HuH-7.5 (cell line): ENCODE results near the gene LAD1.
A peak's percentile ranks its signal among the peaks of the same experiment; 100 is the strongest.

Source experiments
- DNase-seq: peaks from one replicate; pipeline ENCODE4 v3.0.0; 2011; ENCODE audit warnings: low spot score

LAD1 gene

DNA sequence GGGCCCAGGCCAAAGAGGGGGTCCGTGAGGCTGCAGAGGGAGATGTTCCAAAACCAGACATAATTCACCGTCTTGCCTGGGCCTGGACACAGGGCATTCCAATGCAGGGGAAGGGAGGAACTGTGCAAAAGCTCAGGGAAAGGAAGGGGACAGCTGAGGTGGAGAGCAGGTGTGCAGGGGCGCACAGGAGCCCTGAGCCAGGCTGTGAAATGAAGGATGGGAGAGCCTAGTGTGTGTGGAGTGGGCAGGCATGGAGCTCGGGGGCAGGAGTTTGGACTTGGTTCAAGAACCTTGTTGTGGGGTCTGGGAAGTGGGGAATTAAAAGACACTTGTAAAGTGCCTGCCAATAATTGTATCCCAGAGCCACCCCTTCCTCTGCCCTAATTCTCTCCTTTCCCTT is 20.1 kb upstream of the LAD1 start:
- DNase-seq: no peak

DNA sequence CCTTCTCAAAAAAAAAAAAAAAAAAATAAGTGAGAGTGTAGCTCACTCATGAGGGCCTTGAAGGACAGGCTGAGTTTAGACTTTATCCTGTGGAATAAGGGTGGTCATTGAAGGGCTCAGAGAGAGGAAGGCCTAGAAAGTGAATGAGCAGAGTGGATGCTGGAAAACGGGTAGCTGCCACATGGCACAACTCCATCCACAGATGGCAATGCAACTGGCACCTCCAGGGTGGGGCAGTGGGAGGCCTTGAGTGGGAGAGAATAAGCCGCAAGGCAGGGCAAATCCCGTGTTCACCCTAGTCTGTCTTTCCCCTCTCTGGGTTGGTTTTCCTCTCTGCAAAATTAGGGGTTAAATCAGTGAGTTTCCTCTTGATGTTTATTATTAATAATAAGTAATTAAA is 19.3 kb upstream of the LAD1 start:
- no peak for DNase-seq

DNA sequence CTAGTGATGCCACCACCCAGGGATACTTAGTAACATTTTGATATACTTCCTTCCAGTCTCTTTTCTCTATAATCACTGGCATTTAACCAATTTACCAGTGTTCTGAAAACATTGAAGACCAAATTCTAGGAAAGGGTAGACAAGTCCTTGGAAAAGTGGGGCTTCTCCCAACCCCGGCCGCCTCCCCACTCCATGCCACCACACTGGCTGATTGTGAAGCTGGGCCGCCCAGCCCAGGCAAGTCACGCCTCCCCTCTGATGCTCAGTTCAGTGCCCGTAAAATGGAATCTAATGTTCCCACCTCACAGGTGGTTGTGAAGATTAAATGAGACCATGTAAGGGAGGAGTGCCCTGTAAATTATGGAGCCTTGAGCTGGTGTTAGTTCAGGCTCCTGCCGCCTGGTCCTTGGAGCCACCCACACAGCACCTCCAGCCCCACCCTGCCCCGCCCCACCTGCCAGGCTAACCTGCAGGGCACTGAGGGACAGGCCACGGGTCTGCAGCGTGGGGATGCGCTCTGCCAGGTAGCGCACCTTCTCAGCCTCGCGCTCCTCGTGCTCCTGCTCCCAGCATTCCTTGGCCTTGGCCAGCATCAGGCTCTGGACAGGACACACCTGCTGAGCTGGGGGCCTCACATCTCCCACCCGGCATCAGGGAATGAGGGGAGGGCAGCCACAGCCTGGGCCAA is 15.1 kb upstream of the LAD1 start:
- DNase-seq: no peak

DNA sequence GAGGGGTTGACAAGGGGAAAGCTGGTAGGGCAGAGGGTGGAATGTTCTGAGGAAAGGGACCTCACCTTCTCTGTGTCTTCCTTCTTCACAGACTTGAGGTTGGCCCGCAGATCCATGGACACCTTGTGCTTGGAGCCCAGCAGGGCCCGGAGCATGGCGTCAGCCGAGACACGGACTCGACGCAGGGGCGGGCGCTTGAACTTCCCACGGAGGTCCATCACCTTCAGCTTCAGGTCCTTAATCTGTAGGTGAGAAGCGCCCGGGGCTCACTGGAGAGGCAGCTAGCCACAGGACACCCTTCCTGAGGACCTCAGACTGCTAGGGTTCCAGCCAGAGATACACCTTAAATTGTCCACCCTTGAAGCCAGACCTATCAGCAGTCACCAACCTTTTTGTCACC is 12.2 kb upstream of the LAD1 start:
- no peak for DNase-seq

DNA sequence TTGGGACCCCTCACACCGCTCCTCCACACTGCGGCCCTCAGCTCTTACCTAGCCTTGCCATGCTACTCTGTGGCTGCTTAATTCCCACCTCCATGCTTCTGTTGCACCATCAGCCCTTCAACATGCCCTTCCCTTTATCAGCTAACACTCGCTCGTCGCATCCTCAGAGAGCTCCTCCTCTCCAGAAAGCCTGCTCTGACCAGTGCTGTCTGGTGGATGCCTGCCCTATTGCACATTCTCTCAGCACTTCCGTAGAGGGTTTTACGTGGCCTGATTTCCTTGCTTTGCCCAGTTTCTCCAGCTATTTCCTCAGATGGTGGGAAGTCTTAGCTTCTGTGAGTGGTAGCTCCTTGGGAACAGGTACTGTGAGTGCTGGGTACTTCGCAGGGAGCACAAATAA is 10.3 kb upstream of the LAD1 start:
- no peak for DNase-seq

DNA sequence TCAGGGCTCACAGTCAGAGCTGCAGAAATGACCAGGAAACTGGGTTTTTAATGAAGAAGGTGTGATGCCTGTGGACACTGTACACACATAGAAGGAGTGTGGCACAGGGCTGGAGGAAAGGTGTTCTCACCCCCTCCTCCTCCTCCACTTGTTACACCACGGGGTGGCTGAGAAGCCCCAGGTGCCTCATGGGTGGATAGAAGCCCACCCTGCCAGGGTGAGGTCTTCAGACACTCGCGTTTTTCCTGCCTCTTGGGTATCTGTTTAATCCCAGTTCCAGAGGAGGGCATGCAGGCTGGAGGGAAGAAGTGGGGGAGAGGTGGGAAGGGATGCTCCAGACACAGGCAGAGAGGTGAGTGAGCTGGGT is 9.7 kb upstream of the LAD1 start:
- DNase-seq: no peak

DNA sequence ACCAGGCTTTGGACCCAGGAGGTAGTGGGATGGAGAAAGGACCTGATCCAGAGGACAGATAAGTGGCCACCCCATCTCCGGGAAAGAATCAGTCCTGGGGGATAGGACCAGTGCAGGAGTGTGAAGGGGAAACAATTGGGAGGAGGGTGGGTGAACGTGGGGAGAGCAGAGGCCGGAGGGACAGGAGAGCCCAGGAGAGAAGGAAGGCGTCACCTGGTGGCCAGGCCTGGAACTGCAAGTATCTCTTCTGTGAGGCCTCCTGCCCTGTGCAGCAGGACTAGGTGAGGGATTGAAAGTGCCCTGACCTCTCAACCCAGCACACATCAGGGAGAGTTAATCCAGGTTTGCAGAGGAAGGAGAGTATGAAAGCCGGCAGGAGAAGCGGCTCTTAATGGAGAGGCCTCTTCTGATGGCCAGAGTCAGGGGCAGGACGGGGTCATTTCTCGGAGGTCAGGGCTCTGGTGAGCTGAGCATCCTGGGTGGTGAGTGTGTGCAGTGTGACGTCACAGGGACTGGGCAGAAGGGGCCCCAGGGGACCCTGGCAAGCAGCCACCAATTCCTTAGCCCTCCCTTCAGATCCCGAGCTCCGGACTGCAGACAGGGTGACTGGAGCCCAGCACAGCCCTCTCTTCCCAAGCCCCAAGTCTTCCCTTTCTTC is 9.2 kb upstream of the LAD1 start:
- peak; percentile 93 for DNase-seq

DNA sequence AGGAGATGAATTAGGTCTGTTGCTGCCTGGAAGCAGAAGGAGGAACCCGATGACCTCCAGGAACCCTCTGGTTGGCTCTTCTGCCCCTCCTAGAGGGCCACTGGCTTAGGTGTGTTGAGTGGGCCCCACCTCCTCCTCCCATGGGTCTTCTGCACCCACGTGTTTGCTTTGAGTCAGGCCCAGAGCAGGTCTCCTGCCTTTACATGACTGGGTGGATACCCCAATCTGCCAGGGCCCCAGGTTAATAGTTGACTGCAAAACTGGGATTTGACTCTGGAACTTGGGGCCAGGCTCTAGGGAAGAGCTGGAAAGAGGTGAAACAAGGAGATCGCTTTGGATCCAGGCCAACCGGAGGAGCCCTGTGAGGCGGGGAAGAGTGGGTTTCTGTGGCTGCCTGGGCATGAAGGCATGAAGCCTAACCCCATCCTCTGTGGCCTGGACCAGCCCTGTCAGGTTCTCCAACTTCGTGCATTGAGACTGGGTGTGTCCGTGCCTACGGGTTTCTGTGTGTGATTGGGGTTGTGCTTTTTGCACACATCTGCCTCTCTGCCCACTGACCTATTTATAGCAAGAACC is 7.8 kb upstream of the LAD1 start:
- DNase-seq: no peak

DNA sequence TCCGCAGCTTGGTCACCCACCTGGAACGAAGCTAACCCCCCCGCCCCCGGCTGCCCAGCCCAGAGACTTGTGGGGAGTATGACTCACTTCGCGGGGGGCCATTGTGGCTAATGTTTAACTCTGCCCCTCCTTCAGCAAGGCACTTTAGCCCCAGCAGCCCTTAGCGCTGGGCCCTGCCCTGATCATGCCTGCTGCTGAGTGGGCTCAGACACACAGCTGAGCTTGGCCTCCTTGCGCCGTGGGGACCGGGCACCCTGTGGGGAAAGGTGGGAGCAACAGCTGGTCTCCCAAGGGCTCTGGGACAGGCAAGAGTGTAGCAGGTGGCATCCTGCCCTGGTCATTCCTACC is 6.3 kb upstream of the LAD1 start:
- no peak for DNase-seq

DNA sequence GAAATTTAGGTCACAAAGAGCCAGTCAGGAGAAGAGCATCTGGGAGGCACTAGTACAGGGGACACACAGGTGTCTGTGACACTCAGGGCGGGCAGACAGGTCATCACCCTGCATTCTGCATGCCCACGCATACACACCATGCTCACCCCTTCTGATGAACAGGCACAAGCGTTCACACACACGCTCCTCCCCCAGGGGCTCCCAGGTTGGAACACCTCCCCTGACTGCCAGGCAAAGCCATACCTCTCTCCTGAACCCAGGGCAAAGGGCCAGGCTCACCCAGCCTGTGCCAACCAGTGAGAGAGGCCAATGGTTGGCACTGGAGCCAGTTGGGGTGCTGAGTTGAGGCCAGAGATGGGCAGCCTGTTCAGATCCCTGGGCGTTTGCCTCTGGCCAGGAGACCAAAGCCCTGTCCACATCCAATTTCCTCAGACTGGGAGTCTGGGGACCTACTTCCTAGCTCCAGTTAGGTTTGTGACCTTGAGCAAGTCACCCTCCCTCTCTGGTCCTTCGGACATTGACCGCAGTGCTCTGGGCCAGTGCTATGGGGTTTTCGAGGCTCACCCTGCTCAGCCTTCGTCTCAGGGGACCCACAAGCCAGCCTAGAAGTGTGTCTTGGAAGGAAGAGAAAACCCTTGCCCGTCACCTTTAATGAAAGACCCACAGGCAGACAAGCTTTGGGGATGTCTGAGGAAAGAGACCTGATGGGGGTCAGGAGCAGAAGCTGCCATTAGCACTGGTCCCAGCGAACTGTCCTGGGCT is 5.8 kb upstream of the LAD1 start:
- no peak for DNase-seq

DNA sequence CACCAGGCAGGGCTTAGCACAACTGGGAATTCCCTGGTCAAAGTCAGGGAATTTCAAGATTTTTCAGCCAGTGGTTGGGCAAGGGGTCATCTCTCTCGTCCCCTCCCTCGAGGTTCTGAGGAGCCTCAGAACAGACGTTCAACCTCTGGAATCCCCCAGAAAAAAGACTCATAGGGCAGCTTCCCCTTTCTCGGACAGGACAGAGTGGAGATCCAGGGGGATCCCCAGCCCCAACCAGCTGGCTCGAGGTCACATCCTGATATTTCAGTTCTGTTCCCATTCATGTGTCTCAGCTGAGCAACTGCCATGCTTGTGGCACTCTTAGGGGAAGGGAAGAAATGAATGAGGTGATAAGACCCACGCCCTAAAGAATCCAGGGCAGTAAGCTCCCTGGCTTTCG is 4.9 kb upstream of the LAD1 start:
- DNase-seq: no peak

DNA sequence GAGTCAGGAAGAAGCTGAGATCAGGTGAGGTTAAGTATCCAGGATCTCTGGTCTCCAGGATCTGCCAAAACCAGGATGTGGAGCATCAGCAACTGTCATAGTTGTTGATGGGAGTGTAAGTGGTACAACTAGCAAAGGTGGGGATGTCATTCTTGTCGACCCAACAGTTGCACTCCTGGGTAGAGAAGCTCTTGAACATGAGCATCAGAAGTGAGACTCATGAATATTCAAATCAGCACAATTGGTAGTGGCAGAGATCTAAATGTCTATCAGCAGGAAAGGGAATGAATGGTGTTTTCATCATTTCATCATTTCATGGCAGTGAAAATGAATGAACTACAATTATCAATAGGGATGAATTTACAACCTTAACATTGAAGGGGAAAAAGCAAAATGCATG is 4.2 kb upstream of the LAD1 start:
- DNase-seq: no peak

DNA sequence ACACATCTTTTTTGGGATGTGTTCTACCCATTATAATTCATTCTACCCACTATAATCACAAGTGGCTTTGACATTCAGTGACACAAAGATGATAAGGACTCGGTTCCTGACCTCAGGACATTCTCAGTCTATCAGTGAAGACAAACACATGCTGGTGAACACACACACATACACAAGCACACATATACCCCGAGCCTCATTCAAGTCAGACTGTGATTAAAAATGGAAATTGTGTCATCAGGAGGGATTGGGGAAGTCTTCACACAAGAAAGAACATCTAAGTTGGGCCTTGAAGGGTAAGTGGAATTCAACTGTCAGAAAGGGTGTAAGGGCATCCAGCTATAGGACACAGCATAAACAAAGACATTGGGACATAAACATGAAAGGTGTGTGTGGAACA is 2.6 kb upstream of the LAD1 start:
- DNase-seq: no peak

DNA sequence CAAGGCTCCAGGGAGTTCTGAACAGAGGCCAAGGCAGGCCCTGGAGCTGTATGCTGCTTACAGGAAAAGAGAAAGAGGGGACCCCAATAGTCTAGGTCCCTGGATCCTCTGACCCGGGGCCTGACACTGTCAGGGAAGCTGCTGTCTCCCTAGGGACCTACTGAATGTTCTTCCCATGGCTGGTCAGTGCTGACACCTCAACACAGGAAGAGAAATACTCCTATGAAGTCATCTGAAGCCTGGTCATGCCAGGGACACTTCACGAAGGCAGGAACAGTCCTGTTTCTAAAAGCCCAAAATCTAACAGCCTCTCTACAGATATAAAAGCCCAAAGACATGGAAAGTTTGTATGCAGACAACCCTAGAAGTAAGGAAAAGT is 1.7 kb upstream of the LAD1 start:
- DNase-seq: no peak

DNA sequence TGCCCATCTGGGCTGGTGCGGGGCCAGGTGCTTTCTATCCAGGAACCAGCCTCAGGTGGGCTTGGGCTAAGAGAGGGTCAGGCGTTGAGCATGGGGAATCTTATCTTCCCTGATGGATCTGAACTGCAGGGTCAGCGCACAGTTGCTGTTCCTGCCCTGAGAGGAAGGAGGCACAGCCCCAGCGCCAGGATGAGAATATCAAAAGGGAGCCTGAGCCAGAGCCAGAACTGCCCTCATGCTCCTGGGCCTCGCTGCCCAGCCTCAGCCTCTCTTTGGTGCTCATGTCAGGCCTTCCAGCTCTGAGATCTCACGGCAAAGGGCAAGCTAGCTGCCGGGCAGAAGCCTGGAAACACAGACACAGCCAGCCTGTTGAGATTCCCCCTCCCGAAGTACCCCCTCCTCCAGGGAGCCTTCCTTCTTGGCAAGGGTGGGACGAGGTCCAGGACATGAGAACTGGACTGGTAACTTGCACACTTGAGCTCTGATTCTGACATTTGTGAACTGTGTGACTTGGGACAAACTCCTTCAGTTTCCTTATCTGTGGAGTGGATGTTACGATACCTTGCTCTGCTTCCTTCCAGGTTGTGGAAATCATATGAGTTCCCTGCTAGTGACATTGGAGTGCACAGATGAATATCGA is 1.2 kb upstream of the LAD1 start:
- DNase-seq: no peak

DNA sequence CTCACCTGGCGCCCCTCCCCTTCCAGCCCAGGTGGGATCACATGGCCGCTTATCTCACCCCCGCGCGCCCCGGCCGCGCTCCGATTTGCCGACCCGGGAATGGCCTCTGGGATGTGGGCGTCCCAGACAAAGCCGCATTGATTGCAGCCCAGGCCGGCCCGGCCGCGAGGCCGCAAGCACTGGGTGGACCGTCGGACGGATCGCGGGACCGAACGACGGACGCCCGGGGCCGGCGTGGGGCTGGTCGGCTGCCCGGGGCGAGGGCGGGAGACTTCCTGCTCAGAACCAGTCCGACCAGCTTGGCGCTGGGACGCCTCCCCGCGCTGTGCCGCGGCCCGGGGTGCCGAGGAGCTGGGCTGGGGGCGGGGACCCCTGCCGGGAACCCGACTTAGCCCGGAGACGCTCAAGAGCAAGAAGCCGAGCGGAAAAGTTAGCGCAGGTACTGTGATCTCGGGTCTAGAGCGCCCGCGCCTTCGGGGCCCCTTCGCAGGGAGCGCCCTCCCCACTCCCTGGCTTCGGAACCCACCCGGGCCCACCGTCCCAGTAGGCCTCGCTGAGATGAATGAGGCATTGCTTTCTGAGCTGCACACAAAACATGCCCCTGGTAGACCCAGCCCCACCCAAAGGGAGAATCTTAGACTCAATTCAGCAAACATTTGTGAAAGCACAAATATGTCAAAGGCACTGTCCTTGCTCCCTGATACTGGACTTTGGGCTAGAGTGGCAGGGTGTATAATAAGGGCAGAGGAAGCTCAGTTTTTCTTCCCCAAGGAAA is 415 bp upstream of the LAD1 start:
- DNase-seq: no peak

DNA sequence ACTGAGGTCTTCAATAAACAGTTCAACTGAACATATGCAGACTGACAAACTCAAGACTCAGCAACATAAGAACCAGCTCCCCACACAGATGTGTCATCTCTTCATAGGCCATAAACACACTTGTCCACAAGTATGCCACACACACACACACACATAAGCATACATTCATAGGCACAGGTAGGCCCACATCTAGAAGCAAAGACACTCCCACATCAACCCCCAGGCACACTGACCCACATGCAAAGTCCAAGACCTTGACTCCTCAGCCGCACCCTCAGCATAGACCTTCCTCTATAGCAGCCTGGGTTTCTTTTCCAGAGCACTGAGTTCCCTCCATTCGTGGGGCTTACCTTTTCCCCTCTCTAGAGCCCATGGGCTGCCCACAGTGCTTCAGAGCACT is 1.4 kb downstream of the LAD1 start:
- DNase-seq: no peak

DNA sequence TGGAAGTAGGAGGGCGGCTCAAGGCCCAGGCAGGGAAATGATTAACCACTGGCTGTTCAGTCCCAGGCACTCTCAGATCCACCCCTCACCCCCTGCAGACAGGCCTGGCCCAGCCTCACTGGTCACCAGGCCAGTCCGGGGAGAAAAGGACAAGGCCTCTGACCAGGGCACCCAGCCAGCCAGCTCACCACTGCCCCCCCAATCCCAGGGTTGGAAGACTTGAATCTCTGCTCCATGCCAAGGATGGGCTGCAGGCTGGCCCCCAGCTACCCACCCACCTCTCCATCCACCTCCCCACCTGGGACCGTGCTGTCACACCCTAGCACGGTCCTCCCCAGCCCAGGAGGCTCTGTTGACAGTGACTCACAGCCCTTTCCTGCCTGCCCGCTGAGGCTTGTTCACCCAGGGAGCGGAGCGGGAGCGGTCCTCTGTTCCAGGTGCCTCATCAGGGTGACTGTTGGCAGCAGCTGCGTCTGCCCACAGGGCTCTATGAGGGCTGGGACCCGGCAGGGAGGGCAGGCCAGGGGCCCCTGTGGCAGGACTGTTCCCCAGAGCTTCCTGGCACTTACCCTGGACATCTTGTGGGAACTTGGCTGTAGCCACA is 2.2 kb downstream of the LAD1 start:
- peak; percentile 75 for DNase-seq

DNA sequence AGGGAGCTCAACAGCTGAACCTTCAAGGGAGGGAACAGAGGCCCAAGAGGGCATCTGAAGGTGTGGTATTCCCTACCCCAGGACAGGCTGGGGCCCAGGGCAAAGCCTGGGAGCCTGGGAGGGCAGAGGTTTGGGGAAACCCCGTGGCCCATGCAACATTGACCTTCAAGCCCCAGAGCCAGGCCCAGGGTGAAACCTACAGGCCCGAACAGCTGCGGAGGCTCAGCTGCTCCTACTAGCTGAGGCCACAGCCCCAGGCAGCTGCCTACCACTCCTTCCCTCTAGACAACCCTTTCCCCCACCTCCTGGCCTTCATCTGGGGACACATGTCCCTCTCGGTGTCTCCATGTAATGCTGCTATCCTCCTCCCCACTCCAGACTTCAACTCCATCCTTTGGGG is 3.2 kb downstream of the LAD1 start:
- DNase-seq: no peak

DNA sequence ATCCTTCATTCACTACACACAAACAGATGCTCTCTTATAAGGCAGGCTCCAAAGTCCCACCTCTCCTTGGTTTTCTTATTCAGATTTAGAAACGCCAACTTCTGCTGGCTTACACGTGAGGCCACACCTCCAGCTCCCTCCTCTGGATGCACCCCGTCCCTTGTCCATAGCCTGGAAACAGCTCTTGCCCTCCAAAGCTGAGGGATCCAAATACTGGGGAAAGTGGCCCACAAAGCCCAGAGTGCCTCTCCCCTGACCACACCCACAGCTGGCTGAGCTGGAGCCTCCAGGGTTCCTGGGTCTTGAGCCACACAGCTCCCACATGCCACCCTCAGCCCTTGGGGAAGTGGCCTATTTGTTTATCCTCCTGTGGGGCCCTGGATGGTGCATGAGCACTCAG is 4.5 kb downstream of the LAD1 start:
- no peak for DNase-seq

DNA sequence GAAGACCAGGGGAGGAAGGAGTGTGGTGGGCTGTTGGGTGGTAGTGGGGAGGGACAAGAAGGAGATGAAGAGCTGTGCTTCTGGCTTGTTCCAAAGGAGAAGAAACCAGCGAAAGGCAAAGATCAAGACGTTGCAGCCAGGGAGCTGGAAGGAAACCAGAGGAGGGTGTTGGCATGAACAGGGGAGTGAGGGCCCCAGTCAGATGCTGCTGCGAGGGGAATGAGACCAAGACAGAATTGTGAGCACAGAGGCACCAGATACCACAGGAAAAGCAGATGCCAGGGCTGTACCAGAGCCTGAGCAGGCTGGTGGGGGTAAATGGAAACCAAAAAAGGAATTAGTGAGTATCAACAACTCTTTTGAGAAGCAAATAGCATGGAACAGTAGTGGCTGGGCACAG is 6.0 kb downstream of the LAD1 start:
- no peak for DNase-seq
